CD14-positive monocyte (primary cell): ENCODE results near the gene MICB. TPM values are rescaled to one million over a fixed set of nuclear protein-coding genes. Genes with fewer than 3 reads are reported as not detected.
A peak's percentile ranks its signal among the peaks of the same experiment; 100 is the strongest.

Experiments used
- DNase-seq, 3 donors: peaks; one replicate each; pipeline ENCODE4 v3.0.0-alpha.2; 2011 to 2022
- H2AFZ ChIP-seq: 2 replicates; pipeline ENCODE4 v1.6.0; 2012; ENCODE audit warnings: mild to moderate bottlenecking, low read depth, low read length, inconsistent platforms; ENCODE audit not compliant: insufficient read depth, poor library complexity, severe bottlenecking
- H3K27ac ChIP-seq, 2 donors: 1 replicate in 1 of 2; 2 replicates in 1 of 2; pipeline ENCODE4 v1.5.1; 2012 to 2013; ENCODE audit warnings: low read length in 2 of 2, control low read depth in 1 of 2, inconsistent platforms in 1 of 2, low read depth in 1 of 2, mild to moderate bottlenecking in 1 of 2
- H3K27me3 ChIP-seq, 2 donors: one replicate each; pipeline versions ENCODE4 v1.6.0 to v1.6.1; 2011 to 2013; ENCODE audit warnings: low read length in 2 of 2; ENCODE audit not compliant: control insufficient read depth in 2 of 2, insufficient read depth in 2 of 2
- H3K36me3 ChIP-seq, 2 donors: replicated peaks in 1 of 2; 1 replicate in 1 of 2; 2 replicates in 1 of 2; pipeline versions ENCODE4 v1.5.1 to v1.6.1; 2012 to 2013; ENCODE audit warnings: low read length in 2 of 2, control low read depth in 1 of 2, inconsistent platforms in 1 of 2, mild to moderate bottlenecking in 1 of 2; ENCODE audit not compliant: insufficient read depth in 2 of 2, control insufficient read depth in 1 of 2
- H3K4me1 ChIP-seq, 2 donors: 1 replicate in 1 of 2; 2 replicates in 1 of 2; pipeline versions ENCODE4 v1.5.1 to v1.6.1; 2012 to 2013; ENCODE audit warnings: low read length in 2 of 2, control low read depth in 1 of 2, inconsistent platforms in 1 of 2, mild to moderate bottlenecking in 1 of 2, moderate library complexity in 1 of 2; ENCODE audit not compliant: insufficient read depth in 2 of 2, control insufficient read depth in 1 of 2
- H3K4me2 ChIP-seq: replicated peaks from 2 replicates; pipeline ENCODE3; 2012; ENCODE audit warnings: low read length, moderate library complexity, mild to moderate bottlenecking; ENCODE audit not compliant: poor library complexity, severe bottlenecking; ENCODE audit errors: extremely low read depth
- H3K4me3 ChIP-seq, 3 experiments: fragments of 200-600 bp in 1 of 3; sonication (generic) in 1 of 3; replicated peaks in 1 of 3; 1 replicate in 2 of 3; 2 replicates in 1 of 3; pipeline ENCODE4 v1.5.1; 2011 to 2013; ENCODE audit warnings: low read length in 3 of 3, mild to moderate bottlenecking in 3 of 3, control low read depth in 2 of 3, low read depth in 2 of 3, inconsistent platforms in 1 of 3, moderate library complexity in 1 of 3
- H3K79me2 ChIP-seq: 2 replicates; pipeline ENCODE4 v1.6.0; 2012; ENCODE audit warnings: mild to moderate bottlenecking, control low read depth, inconsistent platforms, low read length, moderate library complexity; ENCODE audit not compliant: insufficient read depth
- H3K9ac ChIP-seq: 2 replicates; pipeline ENCODE4 v1.6.0; 2017; ENCODE audit warnings: low read length, mild to moderate bottlenecking; ENCODE audit not compliant: insufficient read depth, poor library complexity, severe bottlenecking
- H3K9me3 ChIP-seq, 2 donors: replicated peaks in 1 of 2; 1 replicate in 1 of 2; 2 replicates in 1 of 2; pipeline versions ENCODE4 v1.5.1 to v1.6.1; 2012 to 2013; ENCODE audit warnings: low read length in 2 of 2, control low read depth in 1 of 2; ENCODE audit not compliant: control insufficient read depth in 1 of 2, insufficient read depth in 1 of 2
- H4K20me1 ChIP-seq: 2 replicates; pipeline ENCODE4 v1.6.0; 2012; ENCODE audit warnings: mild to moderate bottlenecking, low read length, control low read depth, moderate library complexity; ENCODE audit not compliant: insufficient read depth
- H3K27ac Mint-ChIP-seq, 7 donors: one replicate each; pipeline ENCODE4 v1.8.0; 2020; ENCODE audit warnings: mild to moderate bottlenecking in 7 of 7, mixed read lengths in 7 of 7, moderate library complexity in 6 of 7, inconsistent platforms in 2 of 7
- H3K27me3 Mint-ChIP-seq, 3 donors: one replicate each; pipeline ENCODE4 v1.8.0; 2021 to 2022; ENCODE audit warnings: low read depth in 3 of 3, mild to moderate bottlenecking in 3 of 3, mixed read lengths in 3 of 3, moderate library complexity in 3 of 3, inconsistent platforms in 1 of 3
- H3K36me3 Mint-ChIP-seq, 2 donors: one replicate each; pipeline ENCODE4 v1.8.0; 2020; ENCODE audit warnings: mixed read lengths in 2 of 2, inconsistent platforms in 1 of 2, mild to moderate bottlenecking in 1 of 2
- H3K4me1 Mint-ChIP-seq: one replicate; pipeline ENCODE4 v1.8.0; 2020; ENCODE audit warnings: mild to moderate bottlenecking, mixed read lengths
- H3K4me3 Mint-ChIP-seq, 2 donors: one replicate each; pipeline ENCODE4 v1.8.0; 2020; ENCODE audit warnings: mild to moderate bottlenecking in 2 of 2, mixed read lengths in 2 of 2, moderate library complexity in 1 of 2
- H3K9me3 Mint-ChIP-seq, 7 donors: one replicate each; pipeline ENCODE4 v1.8.0; 2020 to 2022; ENCODE audit warnings: mixed read lengths in 7 of 7, mild to moderate bottlenecking in 6 of 7, moderate library complexity in 6 of 7, inconsistent platforms in 2 of 7
- CTCF ChIP-seq: fragments of 200-600 bp; IDR thresholded peaks from one replicate; pipeline ENCODE4 v1.8.0; 2022; ENCODE audit warnings: antibody characterized with exemption, mild to moderate bottlenecking
- WGBS: methylation state at CpG from one replicate; pipeline ENCODE4 v1.1.5; 2013; ENCODE audit warnings: missing lambda C conversion rate; ENCODE audit not compliant: insufficient coverage; 5-methylcytosine and 5-hydroxymethylcytosine counted together
- intact Hi-C, 2 donors: fragments of 100-400 bp; cut with micrococcal nuclease; formaldehyde crosslinking; loops; one replicate each; pipeline versions ENCODE4 v1.15.0 to v1.15.1; 2023
- polyA plus RNA-seq, 3 donors: library from polyadenylated mRNA; depleted of rRNA in 1 of 3; unstranded in 2 of 3; stranded (reverse) in 1 of 3; fragments of 300-500 nt in 2 of 3; fragments of >200 nt in 1 of 3; fragmentation: Illumina TruSeq in 2 of 3; gene quantifications; 1 replicate in 2 of 3; 2 replicates in 1 of 3; pipeline ENCODE4 v1.2.3, GENCODE V29; 2012 to 2021

The MICB gene
- polyA plus RNA-seq, 3 donors, result 8.1 to 34.8 (median 11.4) TPM

- Histone ChIP-seq H3K27me3 (no peaks in the 10 kb centered on the region), H3K36me3 (peaks cover 0 to 47% of the 10 kb centered on the region in 2 donors), H3K27ac (no peak overlapping the region), H4K20me1 (peaks cover 99% of the 10 kb centered on the region), H3K79me2 (peaks cover 30% of the 10 kb centered on the region), H3K9me3 (no peaks in the 10 kb centered on the region), H3K9ac (no peak overlapping the region), H3K4me3 (no peak overlapping the region), H2AFZ (no peak overlapping the region), H3K4me2 (no peak overlapping the region), H3K4me1 (peaks cover 5 to 37% of the 10 kb centered on the region in 2 donors)
- 53% methylated on average over 2 of the region's 2 CpGs for WGBS
- Mint-ChIP-seq H3K4me3 (peak overlapping the region in 1 of 2 donors; percentile 28), H3K9me3 (peaks cover 0 to 2% (median 0%) of the 10 kb centered on the region in 7 donors), H3K27ac (peak overlapping the region in 2 of 7 donors; percentile 13 to 34), H3K27me3 (peaks cover 0 to 1% (median 1%) of the 10 kb centered on the region in 3 donors), H3K4me1 (peaks cover 70% of the 10 kb centered on the region), H3K36me3 (peaks cover 43 to 47% of the 10 kb centered on the region in 2 donors)
- intact Hi-C loops, result no loop called here
- no peak for DNase-seq
- no peak for TF ChIP-seq CTCF
These were observed 26.2 kb upstream of the MICB start for GRCh38 chr6:31471711-31472110.

GRCh38 chr6:31472259-31472658 is 25.7 kb upstream of the MICB start:
- Histone ChIP-seq H3K4me2 (no peak overlapping the region), H3K4me3 (no peak overlapping the region), H3K27me3 (no peaks in the 10 kb centered on the region), H2AFZ (no peak overlapping the region), H4K20me1 (peaks cover 99% of the 10 kb centered on the region), H3K79me2 (peaks cover 25% of the 10 kb centered on the region), H3K27ac (no peak overlapping the region), H3K36me3 (peaks cover 0 to 41% of the 10 kb centered on the region in 2 donors), H3K9ac (no peak overlapping the region), H3K9me3 (no peaks in the 10 kb centered on the region), H3K4me1 (peaks cover 5 to 32% of the 10 kb centered on the region in 2 donors)
- WGBS, result 100% methylated on average over 1 of the region's 2 CpGs
- Mint-ChIP-seq H3K36me3 (peaks cover 38 to 45% of the 10 kb centered on the region in 2 donors), H3K4me3 (no peak overlapping the region), H3K27me3 (peaks cover 0 to 1% (median 1%) of the 10 kb centered on the region in 3 donors), H3K9me3 (peaks cover 0 to 2% (median 0%) of the 10 kb centered on the region in 7 donors), H3K27ac (no peak overlapping the region), H3K4me1 (peaks cover 64% of the 10 kb centered on the region)
- TF ChIP-seq CTCF, result no peak
- intact Hi-C loops, result no loop called here
- no peak for DNase-seq
